Lung (tissue), 12 donors: Measurements from ENCODE around the gene EEF1AKMT4. TPM values are rescaled to one million over a fixed set of nuclear protein-coding genes. Genes with fewer than 3 reads are reported as not detected.

Experiments used
- ATAC-seq: fragments of 200-7000 bp; cut with Tn5 transposase; one replicate; pipeline ENCODE4 v1.9.1; 2020; ENCODE audit warnings: moderate number of reproducible peaks; ENCODE audit not compliant: insufficient read depth, low FRiP score
- DNase-seq, 3 donors: peaks; one replicate each; pipeline ENCODE4 v3.0.0-alpha.2; 2013 to 2017
- H3K27ac ChIP-seq, 2 donors: one replicate each; pipeline ENCODE4 v1.5.1; 2013; ENCODE audit warnings: mild to moderate bottlenecking in 2 of 2, moderate library complexity in 2 of 2, control low read depth in 1 of 2, inconsistent platforms in 1 of 2, low read depth in 1 of 2, low read length in 1 of 2
- H3K27me3 ChIP-seq, 3 donors: one replicate each; pipeline ENCODE4 v1.5.1; 2013; ENCODE audit warnings: low read length in 2 of 3; ENCODE audit not compliant: control insufficient read depth in 3 of 3, insufficient read depth in 3 of 3
- H3K36me3 ChIP-seq, 4 donors: one replicate each; pipeline ENCODE4 v1.5.1; 2013; ENCODE audit warnings: low read length in 4 of 4, mild to moderate bottlenecking in 1 of 4, moderate library complexity in 1 of 4; ENCODE audit not compliant: control insufficient read depth in 4 of 4, insufficient read depth in 4 of 4
- H3K4me1 ChIP-seq, 5 donors: one replicate each; pipeline ENCODE4 v1.5.1; 2013; ENCODE audit warnings: low read length in 5 of 5, mild to moderate bottlenecking in 2 of 5, moderate library complexity in 1 of 5; ENCODE audit not compliant: control insufficient read depth in 5 of 5, insufficient read depth in 5 of 5
- H3K4me3 ChIP-seq: one replicate; pipeline ENCODE4 v1.5.1; 2013; ENCODE audit warnings: mild to moderate bottlenecking, control low read depth, moderate library complexity
- H3K9ac ChIP-seq, 2 donors: one replicate each; pipeline ENCODE4 v1.5.1; 2013; ENCODE audit warnings: low read length in 2 of 2, control low read depth in 1 of 2; ENCODE audit not compliant: insufficient read depth in 1 of 2
- H3K9me3 ChIP-seq, 4 donors: one replicate each; pipeline ENCODE4 v1.5.1; 2013; ENCODE audit warnings: low read length in 3 of 4, mild to moderate bottlenecking in 1 of 4, moderate library complexity in 1 of 4; ENCODE audit not compliant: control insufficient read depth in 4 of 4, insufficient read depth in 3 of 4
- CTCF ChIP-seq: IDR thresholded peaks from 2 replicates; pipeline ENCODE4 v1.5.1; 2012; ENCODE audit warnings: mild to moderate bottlenecking; ENCODE audit errors: control extremely low read depth, extremely low read depth
- WGBS, 2 donors: extraction: QIAGEN DNeasy Blood & Tissue Kit; methylation state at CpG; one replicate each; pipeline ENCODE4 v1.1.7; 2013; 5-methylcytosine and 5-hydroxymethylcytosine counted together
- polyA plus RNA-seq, 2 donors: library from polyadenylated mRNA; stranded (reverse); fragments of 200-250 nt; gene quantifications; one replicate each; pipeline ENCODE4 v1.2.1, GENCODE V29; 2013
- total RNA-seq, 2 donors: library from RNA; depleted of rRNA in 1 of 2; stranded (reverse); fragments of >200 nt in 1 of 2; gene quantifications; one replicate each; pipeline ENCODE4 v1.2.1, GENCODE V29; 2014 to 2021
- donor health status: control.
- donor health status: control.
- donor health status: Bipolar disorder and iron deficiency.
- donor health status: healthy.
- donor health status: DM: yes; HTN: yes; CAD: no.

EEF1AKMT4 gene
- total and polyA plus RNA-seq, 4 donors: 2.3 to 12.2 (median 4.9) TPM

- H3K9ac ChIP-seq: no peak overlapping the region
- H3K36me3 ChIP-seq: no peaks in the 10 kb centered on the region
- H3K27me3 ChIP-seq: peaks cover 0 to 39% (median 33%) of the 10 kb centered on the region in 3 donors
- H3K9me3 ChIP-seq: peaks cover 0 to 2% (median 0%) of the 10 kb centered on the region in 4 donors
- ATAC-seq (no peak), DNase-seq (no peak)
- H3K27ac ChIP-seq: no peak overlapping the region
- peak overlapping the region; percentile 7 for H3K4me3 ChIP-seq
- 6% methylated on average over 60 to 79 of the region's 79 CpGs for WGBS, 2 donors
- H3K4me1 ChIP-seq: peaks cover 0 to 11% (median 6%) of the 10 kb centered on the region in 5 donors
- no peak for TF ChIP-seq CTCF
Observed at GRCh38 chr3:184230603-184231528, 18.6 kb upstream of the EEF1AKMT4 start.

GRCh38 chr3:184231671-184232070 lies 17.8 kb upstream of the EEF1AKMT4 start:
- no peak overlapping the region for H3K9ac ChIP-seq
- ATAC-seq: no peak
- H3K36me3 ChIP-seq: no peaks in the 10 kb centered on the region
- no peak for TF ChIP-seq CTCF
- peaks cover 0 to 39% (median 33%) of the 10 kb centered on the region in 3 donors for H3K27me3 ChIP-seq
- DNase-seq: no peak
- WGBS, 2 donors: 62 to 69% methylated on average over 3 of the region's 3 CpGs
- H3K9me3 ChIP-seq: peaks cover 0 to 2% (median 0%) of the 10 kb centered on the region in 4 donors
- peaks cover 0 to 11% (median 6%) of the 10 kb centered on the region in 5 donors for H3K4me1 ChIP-seq
- no peak overlapping the region for H3K4me3 ChIP-seq
- no peak overlapping the region for H3K27ac ChIP-seq

GRCh38 chr3:184233127-184233843 lies 16.2 kb upstream of the EEF1AKMT4 start:
- DNase-seq (no peak), ATAC-seq (no peak)
- peaks cover 0 to 2% (median 0%) of the 10 kb centered on the region in 4 donors for H3K9me3 ChIP-seq
- H3K36me3 ChIP-seq: no peaks in the 10 kb centered on the region
- no peak for TF ChIP-seq CTCF
- peaks cover 0 to 11% (median 6%) of the 10 kb centered on the region in 5 donors for H3K4me1 ChIP-seq
- 88 to 97% methylated on average over 22 to 23 of the region's 23 CpGs for WGBS, 2 donors
- H3K27me3 ChIP-seq: peaks cover 0 to 28% (median 25%) of the 10 kb centered on the region in 3 donors
- no peak overlapping the region for H3K27ac ChIP-seq
- no peak overlapping the region for H3K4me3 ChIP-seq
- H3K9ac ChIP-seq: no peak overlapping the region
